GM15510 (cell line): Measurements from ENCODE around the gene TSPEAR.

Experiments used
- POLR2A ChIP-seq: IDR thresholded peaks from 3 replicates; pipeline ENCODE4 v1.6.1; 2011; ENCODE audit warnings: borderline replicate concordance; ENCODE audit not compliant: insufficient read length; ENCODE audit errors: extremely low read depth

Gene TSPEAR

DNA sequence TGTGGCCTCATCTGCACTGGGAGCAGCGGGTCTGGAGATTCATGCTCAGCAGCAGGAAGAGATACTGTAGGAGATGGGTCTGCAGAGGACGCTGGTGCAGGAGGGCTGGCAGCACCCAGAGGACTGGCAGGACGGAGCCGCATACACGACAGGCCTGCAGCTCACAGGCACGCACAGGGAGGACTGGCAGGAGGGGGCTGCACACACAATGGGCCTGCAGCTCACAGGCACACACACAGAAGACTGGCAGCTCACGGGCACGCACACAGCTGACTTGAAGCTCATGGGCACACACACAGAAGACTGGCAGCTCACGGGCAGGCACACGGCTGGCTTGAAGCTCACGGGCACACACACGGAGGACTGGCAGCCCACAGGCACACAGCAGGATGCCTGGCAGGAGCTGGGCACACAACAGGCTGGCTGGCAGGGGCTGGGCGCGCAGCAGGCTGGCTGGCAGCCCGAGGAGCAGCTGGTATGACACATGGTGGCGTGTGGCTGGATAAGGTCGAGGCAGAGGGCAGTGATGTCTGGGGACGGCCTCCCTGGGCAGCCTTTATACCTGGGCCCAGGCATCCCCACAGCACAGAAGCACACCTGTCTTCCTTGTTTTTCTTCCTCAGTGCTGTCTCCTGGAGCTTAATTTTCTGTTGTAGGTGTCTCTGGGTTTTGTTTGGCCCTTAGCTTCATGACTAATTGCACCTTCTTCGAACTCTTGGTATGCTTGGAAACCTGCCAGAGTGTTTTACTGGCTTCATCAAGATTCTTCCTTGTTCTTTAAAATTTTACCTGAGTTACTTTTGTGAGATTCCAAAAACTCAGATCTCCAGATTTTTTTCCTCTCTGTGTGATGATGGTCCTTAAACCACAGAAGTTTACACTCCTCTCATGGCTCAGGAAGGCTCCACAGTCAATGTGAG, 44.7 kb downstream of the TSPEAR start, which contains the start of gene KRTAP12-2:
Gene KRTAP12-2 (minus strand): TSS at position 527 of the 920 bp plus-strand sequence. CDS start 41 bp downstream, at position 486.
- TF ChIP-seq POLR2A = no peak

DNA sequence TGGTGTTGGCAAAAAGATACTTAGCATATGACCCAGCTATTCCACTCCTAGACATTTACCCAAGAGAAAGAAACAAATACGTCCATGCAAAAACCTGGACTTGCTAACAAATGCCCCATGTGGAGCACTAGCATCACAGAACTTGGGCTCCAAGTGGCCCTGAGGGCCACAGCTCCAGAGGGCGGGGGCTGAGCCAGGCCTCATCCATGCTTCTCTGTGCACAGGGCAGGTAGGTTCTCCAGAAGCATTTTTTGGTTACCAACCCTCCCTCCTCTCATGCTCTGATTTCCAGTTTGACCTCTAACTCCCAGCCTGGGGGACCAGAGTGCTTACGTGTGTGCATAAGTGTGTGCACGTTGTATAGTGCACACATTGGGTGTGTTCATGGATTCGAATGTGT, 46.7 kb downstream of the TSPEAR start:
- no peak for TF ChIP-seq POLR2A

GRCh38 chr21:44658913-44659595, 52.3 kb downstream of the TSPEAR start:
- TF ChIP-seq POLR2A = no peak

GRCh38 chr21:44658541-44658910, 52.8 kb downstream of the TSPEAR start:
- no peak for TF ChIP-seq POLR2A

DNA sequence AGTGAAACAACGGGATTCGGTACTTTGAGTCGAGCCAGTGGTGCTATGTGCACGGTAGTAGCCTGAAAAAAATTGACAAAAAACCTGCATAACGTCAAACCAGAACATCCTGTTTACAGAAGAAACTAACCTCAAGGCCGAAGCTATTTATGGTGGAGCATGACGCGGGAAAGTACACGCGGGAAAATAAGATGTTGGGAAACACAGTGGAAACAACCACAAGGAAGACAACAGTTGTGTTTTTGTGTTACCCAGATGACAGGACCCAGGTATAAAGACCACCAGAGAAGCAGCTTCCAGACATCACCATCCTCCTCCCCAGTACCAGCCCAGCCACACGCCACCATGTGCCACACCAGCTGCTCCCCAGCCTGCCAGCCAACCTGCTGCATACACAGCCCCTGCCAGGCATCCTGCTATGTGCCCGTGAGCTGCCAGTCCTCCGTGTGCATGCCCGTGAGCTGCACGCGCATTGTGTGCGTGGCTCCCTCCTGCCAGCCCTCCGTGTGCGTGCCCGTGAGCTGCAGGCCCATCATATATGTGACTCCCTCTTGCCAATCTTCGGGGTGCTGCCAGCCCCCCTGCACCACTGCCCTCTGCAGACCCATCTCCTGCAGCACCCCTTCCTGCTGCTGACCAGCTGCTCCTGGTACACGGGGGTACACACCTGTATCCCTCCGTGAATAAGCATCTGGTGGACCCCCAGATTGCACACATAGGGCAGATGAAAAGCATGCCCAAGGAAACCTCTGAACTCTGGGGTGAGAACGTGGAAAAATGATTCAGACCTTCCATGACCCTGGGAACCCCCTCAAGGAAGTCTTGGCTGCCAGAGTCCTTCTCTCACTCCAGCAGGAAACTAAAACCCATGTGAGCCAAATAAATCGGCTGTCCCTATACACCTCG, 53.5 kb downstream of the TSPEAR start, which contains the start of gene KRTAP12-3:
Gene KRTAP12-3 (plus strand): TSS at position 298 of the 906 bp plus-strand sequence. CDS start 48 bp downstream, at position 346.
- no peak for TF ChIP-seq POLR2A

DNA sequence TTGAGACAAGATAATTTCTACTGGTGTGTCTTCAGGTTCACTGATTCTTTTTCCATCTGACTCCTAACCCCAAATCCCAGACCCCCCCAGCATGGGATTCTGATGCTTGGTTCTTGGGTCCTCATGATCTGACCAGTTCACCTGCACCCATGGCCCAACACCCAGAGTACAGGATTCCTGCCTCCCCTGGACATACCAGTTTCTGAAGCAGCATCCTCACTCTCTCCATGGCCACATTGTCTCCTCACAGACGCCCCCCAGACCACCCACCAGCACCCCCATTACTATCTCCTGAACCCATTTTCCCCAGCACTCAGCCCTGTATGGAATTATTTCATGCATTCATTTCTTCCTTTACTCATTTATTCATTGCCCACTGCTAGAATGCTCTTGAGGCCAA, 54.5 kb downstream of the TSPEAR start:
- no peak for TF ChIP-seq POLR2A

GRCh38 chr21:44654576-44655175, 56.7 kb downstream of the TSPEAR start, which contains the start of gene KRTAP12-4:
KRTAP12-4 (minus strand) TSS chr21:44654659; CDS start chr21:44654614, 45 bp downstream.
- no peak for TF ChIP-seq POLR2A

GRCh38 chr21:44653656-44654575, 57.5 kb downstream of the TSPEAR start:
- no peak for TF ChIP-seq POLR2A

GRCh38 chr21:44653123-44653522, 58.2 kb downstream of the TSPEAR start:
- no peak for TF ChIP-seq POLR2A

- TF ChIP-seq POLR2A = no peak
Measured at GRCh38 chr21:44650973-44651675, 60.2 kb downstream of the TSPEAR start.

GRCh38 chr21:44650265-44650972, 61.0 kb downstream of the TSPEAR start:
- TF ChIP-seq POLR2A = no peak
